Renal cortex interstitium (tissue), 11 donors: Measurements from ENCODE around the gene DDX10. TPM values are rescaled to one million over a fixed set of nuclear protein-coding genes. Genes with fewer than 3 reads are reported as not detected.
"Not testable (repeated sequence)": the region's sequence is repeated elsewhere in the genome, so short reads cannot be mapped to it uniquely, and the experiment has no call there.

Source experiments
- DNase-seq, 11 donors: peaks; one replicate each; pipeline ENCODE4 v3.0.0-alpha.2; 2013; ENCODE audit warnings: low read depth in 9 of 11, low spot score in 4 of 11; ENCODE audit errors: extremely low read depth in 1 of 11
- polyA plus RNA-seq, 3 donors: library from polyadenylated mRNA; unstranded; fragments of 120-200 nt; gene quantifications; one replicate each; pipeline ENCODE4 v1.2.1, GENCODE V29; 2013; ENCODE audit not compliant: insufficient read length in 3 of 3

DDX10 gene
- polyA plus RNA-seq, 3 donors, result 73.2 to 102 (median 85.4) TPM

DNA sequence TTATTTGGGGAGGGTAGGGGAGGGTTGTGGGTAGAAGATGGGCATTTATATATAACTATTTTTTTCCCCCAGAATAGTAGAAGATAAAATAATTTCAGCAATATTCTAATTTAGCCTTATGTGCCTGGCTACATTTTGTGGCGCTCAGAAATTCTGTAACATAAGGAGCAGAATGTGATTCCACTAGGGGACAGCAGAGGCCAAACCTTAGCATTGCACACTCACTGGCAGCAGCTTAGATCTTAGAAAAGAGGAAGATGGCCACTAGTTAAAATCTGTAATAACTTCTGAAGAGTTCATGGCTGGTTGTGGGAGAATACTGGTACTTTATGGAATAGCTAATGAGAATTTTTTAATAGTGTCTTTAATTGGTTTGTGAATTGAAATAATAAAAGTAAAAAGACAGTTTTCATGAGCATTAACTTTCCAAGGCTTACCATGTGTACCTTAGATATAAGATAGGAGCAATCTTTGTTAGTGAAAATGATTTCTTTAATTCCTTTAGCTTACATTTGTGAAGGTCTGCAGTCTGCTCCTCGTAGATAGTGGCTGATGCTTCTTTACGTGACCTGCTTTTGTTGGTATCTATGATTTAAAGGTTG, 33.1 kb downstream of the DDX10 start:
- peak; percentile 27 to 65 (median 51) for DNase-seq

DNA sequence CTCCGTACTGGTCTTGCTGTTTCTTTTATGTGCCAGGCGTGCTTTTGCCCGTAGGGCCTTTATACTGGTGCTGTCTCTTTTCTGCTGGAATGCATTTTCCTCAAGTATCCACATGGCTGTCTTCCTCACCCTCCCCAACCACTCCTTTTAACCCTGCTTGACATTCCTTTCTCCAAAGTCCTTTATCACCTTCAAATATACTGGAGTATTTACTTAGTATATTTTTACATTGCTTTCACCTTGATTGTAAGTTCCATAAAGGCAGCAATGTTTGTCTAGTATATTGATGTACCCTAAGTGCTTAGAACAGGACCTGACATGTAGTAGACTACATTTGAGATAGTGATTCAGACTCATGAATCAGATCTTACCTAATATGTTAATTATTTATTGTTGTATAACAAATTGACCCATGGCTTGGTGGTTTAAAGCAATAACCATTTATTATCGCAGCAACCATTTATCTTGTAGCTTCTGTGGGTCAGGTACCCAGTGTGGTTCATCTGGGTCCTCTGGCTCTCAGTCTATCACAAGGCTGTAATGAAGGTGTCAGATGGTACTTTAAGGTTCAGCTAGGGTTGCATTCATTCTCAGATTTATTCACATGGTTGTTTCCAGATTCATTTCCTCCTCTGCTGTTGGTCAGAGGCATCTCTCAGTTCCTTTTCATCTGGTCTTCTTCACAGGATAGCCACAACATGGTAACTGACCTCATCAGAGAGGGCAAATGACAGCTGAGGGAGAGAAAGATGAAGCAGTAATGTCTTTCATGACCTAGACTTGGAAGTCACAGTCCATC, 34.2 kb downstream of the DDX10 start:
- no peak for DNase-seq

DNA sequence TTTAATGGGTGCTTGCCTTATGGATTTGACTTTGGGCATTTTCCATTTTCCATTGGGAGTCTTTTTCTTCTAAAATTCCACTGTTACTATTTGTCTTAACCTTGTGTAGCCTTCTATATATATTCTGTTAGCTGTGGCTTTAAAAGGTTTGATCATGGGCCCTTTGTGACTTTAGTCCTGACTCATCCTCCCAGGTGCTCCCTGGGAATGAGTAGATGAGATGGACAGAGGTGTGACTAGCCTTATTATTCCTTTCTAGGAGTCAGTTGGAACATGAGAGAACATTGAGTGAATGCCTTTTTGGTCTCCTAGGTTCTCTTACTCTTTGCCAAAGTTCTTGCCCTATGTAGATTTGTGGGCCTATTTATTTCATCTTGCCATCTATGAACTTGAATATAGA, 39.0 kb downstream of the DDX10 start:
- no peak for DNase-seq

DNA sequence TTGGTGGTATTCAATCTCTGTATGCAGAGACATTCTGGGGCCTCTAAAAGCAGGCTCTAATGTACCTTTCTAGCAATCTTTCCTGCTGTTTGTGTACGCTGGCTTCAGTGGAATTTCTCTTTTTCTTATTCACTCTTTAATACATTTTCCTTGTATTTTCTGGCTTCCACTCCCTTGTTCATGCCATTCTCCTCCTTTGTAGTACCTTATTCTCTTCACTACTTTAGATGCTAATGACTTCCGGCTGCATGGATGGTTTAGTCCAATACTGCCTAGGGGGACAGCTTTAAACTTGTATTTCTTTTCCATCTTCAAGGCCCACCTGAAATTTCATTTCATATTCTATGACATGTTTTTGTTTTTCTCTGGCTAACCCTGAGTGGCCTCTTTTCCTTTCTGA, 40.2 kb downstream of the DDX10 start:
- no peak for DNase-seq

DNA sequence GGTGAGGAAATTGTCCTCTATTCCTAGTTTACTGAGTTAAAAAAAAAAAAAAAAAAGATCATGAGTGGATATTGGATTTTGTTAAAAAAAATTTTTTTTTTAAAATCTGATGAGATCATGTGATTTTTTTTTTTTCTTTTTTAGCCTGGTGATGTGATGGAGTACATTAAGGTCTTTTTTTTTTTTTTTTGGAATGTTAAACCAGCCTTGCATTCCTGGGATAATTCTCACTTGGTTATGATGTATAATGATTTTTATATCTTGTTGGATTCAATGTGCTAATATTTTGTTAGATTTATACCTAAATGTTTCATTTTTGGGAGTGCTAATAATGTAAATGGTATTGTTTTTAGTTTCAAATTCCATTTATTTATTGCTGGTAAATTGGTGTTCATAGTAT, 43.3 kb downstream of the DDX10 start:
- no peak for DNase-seq

DNA sequence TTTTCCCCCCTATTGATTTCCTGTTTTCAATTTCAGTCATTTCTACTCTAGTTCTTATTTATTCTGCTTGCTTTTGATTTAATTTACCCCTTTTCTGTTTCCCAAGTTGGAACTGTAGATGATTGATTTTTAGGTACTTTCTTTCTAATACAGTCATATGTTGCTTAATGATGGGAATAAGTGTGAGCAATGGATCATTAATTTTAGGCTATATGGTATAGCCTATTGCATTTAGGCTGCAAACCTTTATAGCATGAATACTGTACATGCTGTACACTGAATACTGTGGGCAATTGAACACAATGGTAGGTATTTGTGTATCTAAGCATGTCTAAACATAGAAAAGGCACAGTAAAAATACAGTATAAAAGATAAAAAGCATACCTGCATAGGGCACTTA, 44.9 kb downstream of the DDX10 start:
- no peak for DNase-seq

DNA sequence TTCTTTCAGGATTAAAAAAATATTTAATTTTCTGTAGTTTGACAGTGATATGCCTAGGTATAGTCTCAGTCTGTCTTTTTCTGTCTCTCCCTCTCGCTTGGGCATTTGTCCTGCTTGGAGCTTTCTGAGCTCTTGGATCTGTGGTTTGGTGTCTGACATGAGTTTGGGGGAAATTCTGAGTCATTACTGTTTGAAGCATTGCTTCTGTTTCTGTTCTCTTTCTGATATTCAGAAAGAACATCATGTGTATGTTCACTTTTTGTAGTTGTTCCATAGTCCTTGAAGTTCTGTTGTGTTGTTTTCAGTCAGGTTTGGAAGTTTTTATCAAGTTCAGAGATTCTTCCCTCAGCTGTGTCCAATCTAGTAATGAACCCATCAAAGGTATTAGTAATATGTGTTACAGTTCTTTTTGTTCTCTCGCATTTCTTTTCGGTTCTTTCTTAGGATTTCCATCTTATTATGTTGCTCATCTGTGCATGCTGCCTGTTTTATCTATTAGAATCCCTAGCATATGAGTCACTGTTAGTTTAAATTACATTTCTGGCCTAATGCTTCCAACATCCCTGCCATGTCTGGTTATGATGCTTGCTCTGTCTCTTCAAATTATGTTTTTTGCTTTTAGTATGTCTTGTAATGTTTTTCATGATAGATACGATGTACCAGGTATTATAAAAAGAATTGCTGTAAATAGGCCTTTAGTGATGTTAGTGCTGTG, 48.4 kb downstream of the DDX10 start:
- no peak for DNase-seq

DNA sequence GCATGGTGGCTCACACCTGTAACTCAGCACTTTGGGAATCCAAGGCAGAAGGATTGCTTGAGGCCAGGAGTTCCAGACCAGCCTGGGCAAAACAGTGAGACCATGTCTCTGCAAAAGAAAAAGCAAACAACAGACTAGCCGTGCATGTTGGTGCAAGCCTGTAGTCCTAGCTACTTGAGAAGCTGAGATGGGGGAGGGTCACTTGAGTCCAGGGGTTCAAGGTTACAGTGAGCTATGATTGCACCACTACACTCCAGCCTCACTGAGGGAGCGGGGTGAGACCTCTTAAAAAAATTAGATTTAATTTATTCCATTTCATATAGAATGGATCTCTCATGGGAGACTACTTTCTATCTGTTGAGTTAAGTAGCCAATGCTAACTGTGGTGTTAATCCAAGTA, 50.4 kb downstream of the DDX10 start:
- DNase-seq, result no peak

DNA sequence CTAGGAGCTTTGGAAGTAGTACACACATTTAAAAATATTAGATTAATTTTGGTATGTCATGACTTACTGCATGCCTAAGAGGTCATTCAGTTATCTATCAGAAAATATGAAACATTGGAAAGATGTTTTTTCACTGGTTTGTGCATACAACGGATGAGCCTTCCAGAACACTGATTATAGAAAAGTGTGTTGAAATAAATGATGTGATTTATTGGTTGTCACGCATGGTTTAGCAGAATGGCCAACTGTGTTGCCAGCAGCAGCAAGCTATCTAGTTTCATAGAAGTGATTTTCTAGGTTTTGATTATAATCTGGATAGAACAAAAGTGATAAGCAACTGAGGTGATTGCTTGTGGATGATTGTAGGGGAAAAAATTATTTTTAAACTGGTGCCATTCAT, 53.6 kb downstream of the DDX10 start:
- no peak for DNase-seq

DNA sequence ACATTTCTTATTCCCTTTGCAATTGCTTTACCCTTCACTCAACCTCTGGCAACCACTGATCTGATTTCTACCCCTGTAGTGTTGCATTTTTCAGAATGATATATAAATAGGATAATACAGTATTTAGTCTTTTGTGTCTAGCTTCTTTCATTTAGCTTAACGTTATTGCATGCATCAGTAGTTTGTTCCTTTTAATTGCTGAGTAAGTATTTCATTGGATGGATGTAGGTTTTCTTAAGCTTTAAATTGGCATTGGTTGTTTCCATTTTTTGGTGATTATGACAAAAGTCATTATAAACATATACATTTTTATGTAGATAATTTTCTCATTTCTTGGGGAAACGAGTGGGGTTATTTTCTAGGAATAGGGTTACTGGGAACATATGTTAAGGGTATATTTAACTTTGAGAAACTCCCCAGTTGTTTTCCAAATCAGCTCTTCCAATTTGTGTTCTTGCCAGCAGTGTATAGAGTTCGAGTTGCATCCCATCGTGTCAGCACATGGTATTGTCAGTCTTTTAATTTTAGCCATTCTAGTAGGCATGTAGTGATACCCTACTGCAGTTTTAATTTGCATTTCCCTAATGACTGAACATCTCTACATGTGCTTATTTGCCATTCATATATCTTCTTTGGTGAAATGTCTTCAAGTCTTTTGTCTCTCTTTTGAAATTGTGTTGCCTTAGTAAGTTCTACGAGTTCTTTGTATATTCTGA, 60.3 kb downstream of the DDX10 start:
- DNase-seq, result no peak

DNA sequence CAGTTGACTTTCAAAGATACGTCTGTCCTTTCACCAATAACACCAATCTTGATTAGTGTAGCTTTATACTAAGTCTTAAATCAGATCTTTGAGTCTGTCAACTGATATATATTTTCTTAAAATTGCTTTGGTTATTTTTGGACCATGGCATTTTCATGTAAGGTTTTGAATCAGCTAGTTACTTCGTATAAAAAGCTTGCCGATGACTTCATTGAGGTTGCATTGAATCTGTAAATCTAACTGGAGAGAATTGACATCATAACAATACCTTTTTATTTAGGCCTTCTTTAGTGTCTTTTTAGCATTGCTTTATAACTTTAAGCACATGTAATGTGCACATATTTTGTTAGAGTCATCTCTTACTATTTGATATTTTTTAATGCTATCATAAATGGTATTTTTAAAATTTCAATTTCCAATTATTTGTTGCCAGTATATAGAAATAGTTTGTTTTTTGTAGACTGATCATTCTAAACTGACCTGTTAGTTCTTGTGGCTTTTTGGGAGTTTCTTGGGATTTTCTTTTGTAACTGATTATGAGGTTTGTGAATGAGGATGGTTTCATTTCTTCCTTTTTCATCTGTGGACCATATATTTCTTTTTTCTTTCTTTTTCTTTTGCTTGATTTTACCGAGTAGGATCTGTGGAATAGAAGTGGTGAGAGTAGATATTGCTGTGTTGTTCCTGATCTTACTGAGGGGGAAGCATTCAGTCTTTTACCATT, 61.4 kb downstream of the DDX10 start:
- DNase-seq, result no peak

DNA sequence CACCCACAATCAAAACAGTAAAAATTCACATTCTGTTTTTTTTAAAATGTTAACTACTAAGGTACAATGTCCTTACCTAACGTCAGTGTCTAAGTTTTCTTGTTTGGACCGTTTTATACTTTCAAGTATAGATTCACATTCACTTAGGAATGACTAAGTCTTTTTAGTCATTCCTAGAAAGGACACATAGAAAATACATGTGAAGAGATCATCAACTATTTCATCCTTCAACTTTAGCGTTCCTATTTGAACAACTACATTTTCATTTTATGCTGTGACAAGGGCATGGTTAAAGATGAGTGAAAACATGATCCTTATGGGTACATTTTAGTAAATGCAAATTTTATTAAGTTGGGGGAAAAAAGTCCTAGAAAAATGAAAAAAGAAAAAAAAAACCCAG, 62.8 kb downstream of the DDX10 start:
- DNase-seq, result no peak

DNA sequence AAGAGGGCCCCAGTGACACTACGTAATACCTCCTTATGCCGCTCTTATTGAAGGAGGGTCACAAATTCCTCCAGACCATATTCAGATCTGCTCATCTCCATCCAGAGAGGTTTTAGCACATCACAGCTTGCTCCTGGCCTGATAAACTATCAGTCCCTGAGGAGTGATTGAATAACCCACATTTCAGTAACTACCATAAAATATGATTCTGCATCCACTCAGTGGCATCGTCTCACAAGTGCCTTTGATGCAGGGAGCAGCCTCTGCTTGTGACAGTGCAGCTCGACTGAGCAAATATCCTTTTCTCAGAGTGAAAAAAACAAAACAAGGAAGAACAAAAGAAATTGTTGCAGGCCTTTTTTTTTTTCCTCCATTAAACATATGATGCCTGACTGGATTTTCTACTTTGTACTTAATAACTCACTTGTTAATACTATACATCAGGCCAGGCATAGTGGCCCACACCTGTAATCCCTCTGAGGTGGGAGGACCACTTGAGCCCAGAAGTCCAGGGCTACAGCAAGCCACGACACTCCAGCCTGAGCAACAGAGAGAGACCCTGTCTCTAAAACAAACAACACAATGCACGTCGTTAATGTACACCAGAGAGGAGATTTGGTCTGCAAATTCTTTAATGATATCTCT, 64.5 kb downstream of the DDX10 start:
- DNase-seq, result peak in 2 of 11 donors; percentile 12 to 31

DNA sequence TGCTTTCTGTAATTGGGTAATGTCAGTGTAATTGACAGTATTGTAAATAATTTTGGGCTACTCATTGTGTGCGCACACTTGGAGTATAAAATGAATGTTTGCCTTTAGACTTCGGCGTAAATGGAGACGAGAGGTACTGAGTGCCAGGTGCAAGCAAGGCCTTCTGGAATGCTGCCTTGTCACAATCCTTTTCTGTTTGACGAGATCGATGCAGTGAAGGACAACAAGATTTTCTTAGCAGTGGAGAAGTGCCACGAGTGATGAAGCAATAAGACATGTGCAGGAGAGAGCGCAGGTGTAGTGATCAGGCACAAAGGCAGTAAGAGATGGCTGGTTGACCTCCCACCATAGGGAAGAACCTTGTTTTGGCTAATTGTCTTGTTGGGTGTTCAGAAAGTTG, 67.5 kb downstream of the DDX10 start:
- DNase-seq, result no peak

DNA sequence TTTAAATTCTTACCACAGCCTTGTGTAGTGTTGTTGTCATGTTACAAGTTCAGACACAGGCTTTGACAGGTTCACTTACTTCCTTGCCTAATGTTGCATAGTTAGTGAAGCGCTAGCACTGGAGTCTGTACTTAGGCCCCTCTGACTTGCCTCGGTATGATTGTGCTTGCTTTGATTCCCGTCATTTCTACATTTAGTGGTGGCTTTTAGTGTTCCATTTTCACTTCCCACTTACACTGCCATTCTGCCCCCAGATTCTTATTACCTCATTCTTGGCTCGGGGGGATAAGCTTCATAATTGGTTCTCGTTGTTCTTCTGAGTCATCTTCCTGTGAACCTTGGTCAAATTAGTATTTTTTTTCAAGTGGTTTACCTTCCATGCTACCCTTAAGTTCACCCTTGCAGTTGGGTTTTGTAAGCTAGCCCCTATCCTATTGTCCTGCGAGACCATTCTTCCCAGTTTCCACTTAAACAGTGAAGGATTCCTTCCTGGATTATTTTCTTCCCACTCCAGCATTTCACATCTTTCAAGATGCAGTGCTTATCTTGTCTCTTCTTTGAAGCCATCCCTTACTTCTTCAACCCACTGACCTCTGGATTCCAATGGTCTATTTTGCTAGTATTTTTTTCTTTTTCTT, 68.7 kb downstream of the DDX10 start:
- DNase-seq, result no peak

DNA sequence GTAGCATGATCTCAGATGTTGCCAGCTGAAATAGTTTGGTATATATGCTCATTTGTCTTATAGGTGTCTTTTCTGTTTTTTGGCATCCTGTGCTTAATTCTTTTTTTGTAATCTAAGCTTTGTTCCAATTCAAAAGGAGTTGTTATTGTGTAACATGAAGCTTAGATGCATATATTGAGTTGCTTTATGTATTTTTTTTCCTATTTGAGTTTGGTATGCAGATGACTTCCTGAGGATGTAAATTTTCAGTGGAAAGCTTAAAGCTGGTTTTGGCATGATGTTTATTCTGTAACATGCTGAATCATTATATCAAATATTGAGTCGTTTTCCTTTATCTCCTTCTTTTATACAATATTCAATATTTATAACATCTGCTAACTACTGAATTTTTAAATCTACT, 69.4 kb downstream of the DDX10 start:
- no peak for DNase-seq

DNA sequence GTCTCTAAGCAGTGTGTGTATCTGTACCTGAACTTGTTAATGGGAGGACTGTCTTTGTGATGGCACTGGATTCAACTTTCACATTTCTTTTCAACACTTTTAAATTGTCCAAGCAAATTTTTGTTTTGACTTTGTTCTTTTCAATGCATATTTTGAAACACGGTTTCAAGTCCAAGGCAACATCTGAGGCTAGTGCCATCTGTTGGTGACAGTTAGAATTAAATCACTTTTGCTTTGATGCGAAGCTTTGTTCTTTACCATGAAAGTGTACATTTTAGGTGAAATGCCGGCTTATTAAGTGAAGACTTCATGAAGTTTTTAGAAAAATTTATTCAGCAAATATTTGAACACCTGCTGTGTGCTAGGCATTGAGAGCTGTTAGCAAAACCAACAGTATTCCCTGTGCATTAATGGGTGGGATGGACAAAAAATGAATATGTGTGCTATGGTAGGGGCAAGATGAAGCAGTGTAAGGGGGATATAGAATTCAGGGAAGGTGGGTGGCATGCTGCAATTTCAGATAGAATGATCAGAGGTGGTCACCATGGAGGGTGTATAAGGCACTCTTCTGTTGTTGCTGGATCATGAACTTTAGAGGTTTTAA, 70.2 kb downstream of the DDX10 start:
- DNase-seq, result no peak

DNA sequence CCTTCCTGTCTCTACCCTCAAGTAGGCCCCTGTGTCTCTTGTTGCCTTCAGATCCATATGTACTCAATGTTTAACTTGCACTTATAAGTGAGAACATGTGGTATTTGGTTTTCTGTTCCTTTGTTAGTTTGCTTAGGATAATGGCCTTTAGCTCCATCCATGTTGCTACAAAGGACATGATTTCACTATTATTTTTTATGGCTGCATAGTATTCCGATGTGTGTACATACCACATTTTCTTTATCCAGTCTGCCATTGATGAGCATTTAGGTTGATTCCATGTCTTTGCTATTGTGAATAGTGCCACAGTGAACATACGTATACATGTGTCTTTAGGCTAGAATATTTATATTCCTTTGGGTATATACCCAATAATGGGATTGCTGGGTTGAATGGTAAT, 75.3 kb downstream of the DDX10 start:
- DNase-seq, result not testable (repeated sequence)
